Thyroid gland (tissue), 4 donors: ENCODE measurements around the gene SHROOM1.
A peak's percentile ranks its signal among the peaks of the same experiment; 100 is the strongest.

Experiments
- POLR2A ChIP-seq, 2 donors: fragments of 450-650 bp; IDR thresholded peaks; one replicate each; pipeline ENCODE4 v1.6.1; 2017; ENCODE audit warnings: antibody characterized with exemption in 2 of 2, mild to moderate bottlenecking in 2 of 2, moderate library complexity in 1 of 2
- TF ChIP-seq, protein P1 (sequence below), 6 experiments: fragments of 200-600 bp in 3 of 6; fragments of 450-650 bp in 3 of 6; sonication (generic) in 3 of 6; IDR thresholded peaks; one replicate each; pipeline ENCODE4 v1.5.1; 2016 to 2019; ENCODE audit warnings: antibody characterized with exemption in 6 of 6, mild to moderate bottlenecking in 2 of 6, inconsistent platforms in 1 of 6, moderate library complexity in 1 of 6

DNA sequence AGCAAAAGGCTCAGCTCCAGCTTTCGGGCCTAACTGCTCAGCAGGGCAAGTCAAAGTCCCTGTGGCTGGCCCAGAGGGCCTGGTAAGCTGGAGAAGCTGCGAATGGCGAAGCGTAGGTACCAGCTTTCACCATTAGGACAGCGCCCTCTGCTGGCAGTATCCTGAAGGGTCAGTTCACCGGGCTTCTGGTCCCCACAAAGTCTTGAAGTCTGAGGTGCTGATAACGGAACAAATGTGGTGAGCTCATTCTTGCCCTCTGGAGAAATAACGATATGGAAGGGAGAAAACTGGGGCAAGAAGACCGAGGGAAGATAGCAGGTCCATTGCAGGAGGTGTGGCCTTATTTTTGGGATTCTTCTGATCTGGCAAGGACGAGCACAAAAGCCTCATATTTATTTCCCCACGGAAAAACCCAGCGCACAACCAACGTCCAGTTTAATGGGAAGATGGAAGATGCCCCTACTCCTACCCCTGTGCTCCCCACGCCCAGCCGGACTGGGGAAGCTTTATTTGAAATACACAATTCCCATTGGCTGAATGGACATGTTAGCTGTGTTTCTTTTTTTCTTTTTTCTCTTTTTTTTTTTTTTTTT is 10.2 kb downstream of the SHROOM1 start:
- TF ChIP-seq, protein P1, sequence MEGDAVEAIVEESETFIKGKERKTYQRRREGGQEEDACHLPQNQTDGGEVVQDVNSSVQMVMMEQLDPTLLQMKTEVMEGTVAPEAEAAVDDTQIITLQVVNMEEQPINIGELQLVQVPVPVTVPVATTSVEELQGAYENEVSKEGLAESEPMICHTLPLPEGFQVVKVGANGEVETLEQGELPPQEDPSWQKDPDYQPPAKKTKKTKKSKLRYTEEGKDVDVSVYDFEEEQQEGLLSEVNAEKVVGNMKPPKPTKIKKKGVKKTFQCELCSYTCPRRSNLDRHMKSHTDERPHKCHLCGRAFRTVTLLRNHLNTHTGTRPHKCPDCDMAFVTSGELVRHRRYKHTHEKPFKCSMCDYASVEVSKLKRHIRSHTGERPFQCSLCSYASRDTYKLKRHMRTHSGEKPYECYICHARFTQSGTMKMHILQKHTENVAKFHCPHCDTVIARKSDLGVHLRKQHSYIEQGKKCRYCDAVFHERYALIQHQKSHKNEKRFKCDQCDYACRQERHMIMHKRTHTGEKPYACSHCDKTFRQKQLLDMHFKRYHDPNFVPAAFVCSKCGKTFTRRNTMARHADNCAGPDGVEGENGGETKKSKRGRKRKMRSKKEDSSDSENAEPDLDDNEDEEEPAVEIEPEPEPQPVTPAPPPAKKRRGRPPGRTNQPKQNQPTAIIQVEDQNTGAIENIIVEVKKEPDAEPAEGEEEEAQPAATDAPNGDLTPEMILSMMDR (IDR thresholded peaks at IDR 0.05) = peak; percentile 74 to 91 (median 84)
- no peak for TF ChIP-seq POLR2A (IDR thresholded peaks at IDR 0.05)
